Heart left ventricle (tissue), 16 donors: ENCODE measurements around the gene ASTN2. TPM values are rescaled to one million over a fixed set of nuclear protein-coding genes. Genes with fewer than 3 reads are reported as not detected.

Experiments used
- ATAC-seq, 4 donors: fragments of 200-7000 bp; cut with Tn5 transposase; one replicate each; pipeline ENCODE4 v1.9.1; 2020 to 2022; ENCODE audit warnings: moderate library complexity in 4 of 4, mild to moderate bottlenecking in 3 of 4, moderate number of reproducible peaks in 1 of 4
- DNase-seq, 5 donors: peaks; one replicate each; pipeline ENCODE4 v3.0.0-alpha.2; 2020
- H3K27ac ChIP-seq, 12 donors: fragments of 200-600 bp; sonication (generic) in 4 of 12; one replicate each; pipeline versions ENCODE4 v1.5.0 to v1.8.0; 2016 to 2022; ENCODE audit warnings: mild to moderate bottlenecking in 2 of 12
- H3K27me3 ChIP-seq, 9 donors: fragments of 200-600 bp; sonication (generic) in 2 of 9; one replicate each; pipeline versions ENCODE4 v1.5.1 to v1.8.0; 2016 to 2022; ENCODE audit warnings: mild to moderate bottlenecking in 3 of 9
- H3K36me3 ChIP-seq, 9 donors: fragments of 200-600 bp; sonication (generic) in 2 of 9; one replicate each; pipeline versions ENCODE4 v1.5.0 to v1.8.0; 2018 to 2022; ENCODE audit warnings: mild to moderate bottlenecking in 2 of 9
- H3K4me1 ChIP-seq, 12 donors: fragments of 200-600 bp; sonication (generic) in 4 of 12; one replicate each; pipeline versions ENCODE4 v1.5.0 to v1.8.0; 2016 to 2022; ENCODE audit warnings: mild to moderate bottlenecking in 3 of 12
- H3K4me3 ChIP-seq, 12 donors: fragments of 200-600 bp; sonication (generic) in 4 of 12; one replicate each; pipeline versions ENCODE4 v1.5.0 to v1.8.0; 2017 to 2022; ENCODE audit warnings: mild to moderate bottlenecking in 9 of 12, moderate library complexity in 4 of 12
- H3K9me3 ChIP-seq, 12 donors: fragments of 200-600 bp; sonication (generic) in 4 of 12; one replicate each; pipeline versions ENCODE4 v1.5.0 to v1.8.0; 2016 to 2022; ENCODE audit warnings: mild to moderate bottlenecking in 1 of 12
- CTCF ChIP-seq, 12 donors: fragments of 200-600 bp; sonication (generic) in 4 of 12; IDR thresholded peaks; one replicate each; pipeline versions ENCODE4 v1.5.0 to v1.8.0; 2018 to 2022; ENCODE audit warnings: antibody characterized with exemption in 12 of 12, mild to moderate bottlenecking in 5 of 12
- POLR2A ChIP-seq, 2 donors: fragments of 450-650 bp; IDR thresholded peaks; one replicate each; pipeline ENCODE4 v1.6.1; 2017; ENCODE audit warnings: antibody characterized with exemption in 2 of 2, mild to moderate bottlenecking in 2 of 2, moderate library complexity in 2 of 2
- WGBS, 4 donors: extraction: QIAGEN DNeasy Blood & Tissue Kit in 2 of 4; methylation state at CpG; one replicate each; pipeline versions ENCODE4 v1.1.5 to v1.1.7; 2013 to 2018; 5-methylcytosine and 5-hydroxymethylcytosine counted together
- intact Hi-C, 10 donors: fragments of 100-400 bp; cut with DNase I; formaldehyde crosslinking; loops; one replicate each; pipeline versions ENCODE4 v1.11.1 to v1.14.2; 2022
- polyA plus RNA-seq, 2 donors: library from polyadenylated mRNA; stranded (reverse); fragments of 200-250 nt; gene quantifications; one replicate each; pipeline ENCODE4 v1.2.3, GENCODE V29; 2013
- total RNA-seq, 9 donors: library from RNA; depleted of rRNA in 2 of 9; stranded (reverse); fragments of >200 nt in 2 of 9; fragmentation: NEBNext Ultra II Directional in 3 of 9; extraction: Animal tissue kit (Norgen Biotek cat#: 25700) in 3 of 9; gene quantifications; one replicate each; pipeline versions ENCODE4 v1.1.0 to v1.2.4, GENCODE V29; 2016 to 2023
- donor health status: ischemic (EF 13 %, LVEDD 7.1; RV severe dilation, severe dysfunction).
- donor health status: healthy with polysubstance abuse.
- donor health status: DM: no; HTN: yes; CAD: no.
- donor health status: DM: no; HTN: no; CAD: no.
- donor health status: ischemic (EF 25% LVEDD 6.9; RV normal size, moderate dysfunction).
- donor health status: ischemic (EF 25% LVEDD 5.7; RV mildly dilated, moderate dysfunction).
- donor health status: healthy.
- donor health status: DM: yes; HTN: yes; CAD: no.
- donor health status: ischemic (EF 35%, LVEDD 5.7; RV mildly dilated, moderate dysfunction).
- donor health status: nonischemic (EF 11% LVEDD 7.7; RV severe dilation, severe dysfunction).
- donor health status: DM: yes; HTN: yes; CAD: no.
- donor health status: PGD.
- donor health status: ischemic (EF 29% LVEDD 5.4; RV normal size, mild dysfunction).
- donor health status: nonischemic (EF 23%, LVEDD 6.1; RV moderate dilation, normal function).

ASTN2 gene
- total and polyA plus RNA-seq, 11 donors, result 2.5 to 6.0 (median 3.5) TPM

GRCh38 chr9:116644091-116644688, 770.7 kb downstream of the ASTN2 start:
- Histone ChIP-seq H3K4me3 (no peak overlapping the region), H3K9me3 (no peaks in the 10 kb centered on the region), H3K36me3 (no peaks in the 10 kb centered on the region), H3K4me1 (peaks cover 0 to 57% (median 9%) of the 10 kb centered on the region in 12 donors), H3K27ac (peak overlapping the region in 2 of 12 donors; percentile 38 to 45), H3K27me3 (no peaks in the 10 kb centered on the region)
- ATAC-seq (no peak), DNase-seq (no peak)
- intact Hi-C loops, result loop anchor here in 7 of 10 donors (5.0 to 10.0 kb wide), 7 partner anchors 59 to 489 kb away; partner anchors contain the start of gene PAPPA (in 1 of the 7)
- WGBS, 4 donors, result 79 to 86% (median 80%) methylated on average over 2 of the region's 2 CpGs
- TF ChIP-seq CTCF (IDR thresholded peaks at IDR 0.05), result no peak
- no peak for TF ChIP-seq POLR2A (IDR thresholded peaks at IDR 0.05)

GRCh38 chr9:116643691-116644090, 771.2 kb downstream of the ASTN2 start:
- peaks cover 0 to 57% (median 9%) of the 10 kb centered on the region in 12 donors for H3K4me1 ChIP-seq
- intact Hi-C loops, result loop anchor here in 7 of 10 donors (5.0 to 10.0 kb wide), 7 partner anchors 59 to 489 kb away; partner anchors contain the start of gene PAPPA (in 1 of the 7)
- H3K36me3 ChIP-seq, result no peaks in the 10 kb centered on the region
- 84 to 96% (median 93%) methylated on average over 1 of the region's 1 CpG for WGBS, 4 donors
- H3K27me3 ChIP-seq, result no peaks in the 10 kb centered on the region
- DNase-seq (no peak), ATAC-seq (no peak)
- TF ChIP-seq POLR2A (IDR thresholded peaks at IDR 0.05) (no peak), CTCF (IDR thresholded peaks at IDR 0.05) (no peak)
- no peak overlapping the region for H3K27ac ChIP-seq
- no peaks in the 10 kb centered on the region for H3K9me3 ChIP-seq
- H3K4me3 ChIP-seq, result no peak overlapping the region

GRCh38 chr9:116641292-116642059, 773.4 kb downstream of the ASTN2 start:
- Histone ChIP-seq H3K4me3 (no peak overlapping the region), H3K27me3 (no peaks in the 10 kb centered on the region), H3K36me3 (no peaks in the 10 kb centered on the region), H3K4me1 (peaks cover 0 to 46% (median 9%) of the 10 kb centered on the region in 12 donors), H3K9me3 (peaks cover 0 to 6% (median 0%) of the 10 kb centered on the region in 12 donors), H3K27ac (peak overlapping the region in 3 of 12 donors; percentile 19 to 38 (median 20))
- whole genome bisulfite sequencing, 4 donors, result 72 to 79% (median 76%) methylated on average over 2 of the region's 2 CpGs
- intact Hi-C loops, result loop anchor here in 7 of 10 donors (5.0 to 10.0 kb wide), 7 partner anchors 57 to 487 kb away; partner anchors contain the start of gene PAPPA (in 1 of the 7)
- DNase-seq (no peak), ATAC-seq (peak in 1 of 4 donors; percentile 66)
- TF ChIP-seq POLR2A (IDR thresholded peaks at IDR 0.05), result no peak
- no peak for TF ChIP-seq CTCF (IDR thresholded peaks at IDR 0.05)

GRCh38 chr9:116639251-116639741, 775.6 kb downstream of the ASTN2 start:
- Histone ChIP-seq H3K4me1 (peaks cover 0 to 33% (median 5%) of the 10 kb centered on the region in 12 donors), H3K4me3 (no peak overlapping the region), H3K9me3 (peaks cover 0 to 6% (median 0%) of the 10 kb centered on the region in 12 donors), H3K36me3 (no peaks in the 10 kb centered on the region), H3K27ac (peak overlapping the region in 4 of 12 donors; percentile 9 to 40 (median 18)), H3K27me3 (no peaks in the 10 kb centered on the region)
- ATAC-seq (peak in 3 of 4 donors; percentile 34 to 61 (median 50)), DNase-seq (no peak)
- intact Hi-C loops, result no loop called here
- TF ChIP-seq CTCF (IDR thresholded peaks at IDR 0.05), result no peak
- no peak for TF ChIP-seq POLR2A (IDR thresholded peaks at IDR 0.05)
